Effector CD8-positive, alpha-beta T cell (primary cell): ENCODE data around the gene TMEM187.

Experiments used
- DNase-seq: peaks from one replicate; lab custom pipeline; 2025; lab: John Stamatoyannopoulos, UW

The TMEM187 gene

DNA sequence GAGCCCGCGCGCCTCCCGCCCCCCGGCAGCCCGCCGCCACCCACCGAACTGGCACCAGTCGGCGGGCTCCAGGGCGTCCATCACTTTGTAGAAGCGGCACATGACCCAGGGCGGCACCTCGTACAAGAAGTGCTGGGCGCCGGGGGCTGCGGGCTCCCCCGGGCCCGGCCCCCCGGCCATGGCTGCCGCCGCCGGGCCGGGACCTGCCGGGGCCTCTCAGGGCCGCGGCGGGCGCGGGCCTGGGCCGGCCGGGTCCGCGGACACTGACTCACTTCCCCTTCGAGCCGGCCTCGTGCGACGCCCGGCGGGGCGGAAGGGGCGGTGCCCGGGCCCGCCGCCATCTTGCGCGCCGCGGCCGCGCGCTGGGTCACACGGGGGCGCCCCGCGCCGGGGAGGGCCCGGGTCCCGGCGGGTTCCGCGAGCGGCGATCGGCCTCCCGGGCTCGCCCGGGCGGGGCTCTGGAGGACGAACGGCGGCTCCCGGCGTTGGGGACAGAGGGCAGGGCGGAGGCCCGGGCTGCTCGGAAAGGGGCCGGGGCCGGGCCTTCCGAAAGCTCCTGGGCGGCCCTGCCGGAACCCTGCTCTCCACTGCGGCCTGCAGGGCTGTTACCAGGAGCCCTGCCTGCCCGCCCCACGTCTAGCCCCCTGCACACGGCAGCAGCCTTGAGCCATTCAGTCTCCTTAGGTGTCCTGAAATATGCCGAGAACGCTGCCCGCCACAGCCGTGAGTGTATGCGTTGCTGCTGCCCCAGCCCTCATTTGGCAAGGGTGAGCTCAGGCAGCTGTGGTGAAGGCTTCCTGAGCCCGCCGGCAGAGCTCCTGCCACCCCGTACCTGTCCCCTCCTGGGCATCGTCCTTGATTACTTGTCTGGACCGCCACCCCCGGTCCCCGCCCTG, 47.3 kb downstream of the TMEM187 start, which contains the start of gene IRAK1:
Gene IRAK1, minus strand, starts transcription at position 270 of the 896 bp plus-strand sequence. Its CDS starts 90 bp downstream, at position 180.
- DNase-seq, result peak; percentile 12

DNA sequence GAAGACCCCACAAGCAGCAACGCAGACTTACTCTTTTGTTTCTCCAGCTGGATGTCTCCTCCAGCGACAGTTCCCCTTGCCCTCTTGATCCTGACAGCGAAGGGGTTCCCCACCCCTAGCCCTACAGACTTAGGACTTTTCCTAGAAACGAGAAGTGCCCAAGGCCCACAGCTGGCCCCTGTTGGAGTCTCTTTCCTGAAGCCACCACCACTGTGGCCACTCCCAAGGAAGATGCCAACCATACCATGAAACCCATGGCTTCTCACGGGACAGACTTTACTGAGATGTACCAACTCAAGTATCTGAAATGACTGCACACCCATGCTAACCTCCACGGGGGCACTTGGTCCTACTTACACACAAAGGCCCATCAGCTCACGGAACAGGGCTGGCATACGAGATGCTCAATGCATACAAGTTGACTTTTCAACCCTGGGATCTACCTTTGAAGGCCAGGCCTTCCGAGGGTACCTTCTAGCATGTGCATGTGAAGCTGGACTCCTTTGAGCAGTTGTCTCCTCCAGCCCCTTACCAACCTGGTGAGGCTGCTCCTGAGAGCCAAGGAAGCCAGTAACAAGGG, 48.1 kb downstream of the TMEM187 start:
- no peak for DNase-seq

DNA sequence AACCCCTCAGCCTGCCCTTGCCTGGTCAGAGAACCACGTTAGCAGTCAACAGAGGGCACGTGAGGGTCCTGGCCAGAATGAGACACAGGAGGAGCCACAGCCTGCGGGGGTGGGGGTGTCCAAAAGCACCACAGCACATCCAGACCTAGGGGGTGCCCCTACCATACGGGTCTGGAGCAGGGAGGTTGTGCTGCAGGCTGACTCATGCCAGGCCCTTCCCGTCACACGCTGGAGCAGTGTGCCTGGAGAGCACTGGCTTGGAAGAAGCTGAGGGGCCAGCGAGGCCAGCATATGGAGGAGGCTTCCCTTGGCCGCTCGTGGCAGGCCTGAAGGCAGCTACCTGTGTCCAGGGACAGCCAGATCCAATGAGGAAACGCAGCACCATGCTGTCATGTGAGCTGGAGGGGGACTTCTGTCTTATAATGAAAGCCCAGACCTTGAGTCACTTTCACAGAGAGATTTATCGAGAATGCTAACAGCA, 48.6 kb downstream of the TMEM187 start:
- DNase-seq, result no peak

DNA sequence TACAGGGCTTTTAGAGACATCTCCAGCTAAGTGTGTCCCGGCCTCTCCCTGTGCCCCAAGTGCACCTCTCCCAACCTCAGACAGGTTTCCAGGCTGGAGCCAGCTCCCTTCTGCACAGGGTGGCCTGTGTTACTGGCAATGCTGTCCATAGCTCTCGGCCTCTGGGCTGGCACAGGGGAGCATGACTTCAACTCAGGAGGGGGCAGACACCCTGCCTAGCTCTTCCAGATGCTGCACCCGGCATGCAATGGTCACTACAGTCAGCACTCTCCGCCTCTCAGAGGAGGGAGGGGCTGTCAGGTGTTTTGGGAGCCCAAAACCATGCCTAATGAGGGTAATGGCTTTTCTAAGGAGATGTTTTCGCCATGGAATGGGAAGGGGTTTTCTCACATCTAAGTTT, 49.6 kb downstream of the TMEM187 start:
- DNase-seq, result no peak

DNA sequence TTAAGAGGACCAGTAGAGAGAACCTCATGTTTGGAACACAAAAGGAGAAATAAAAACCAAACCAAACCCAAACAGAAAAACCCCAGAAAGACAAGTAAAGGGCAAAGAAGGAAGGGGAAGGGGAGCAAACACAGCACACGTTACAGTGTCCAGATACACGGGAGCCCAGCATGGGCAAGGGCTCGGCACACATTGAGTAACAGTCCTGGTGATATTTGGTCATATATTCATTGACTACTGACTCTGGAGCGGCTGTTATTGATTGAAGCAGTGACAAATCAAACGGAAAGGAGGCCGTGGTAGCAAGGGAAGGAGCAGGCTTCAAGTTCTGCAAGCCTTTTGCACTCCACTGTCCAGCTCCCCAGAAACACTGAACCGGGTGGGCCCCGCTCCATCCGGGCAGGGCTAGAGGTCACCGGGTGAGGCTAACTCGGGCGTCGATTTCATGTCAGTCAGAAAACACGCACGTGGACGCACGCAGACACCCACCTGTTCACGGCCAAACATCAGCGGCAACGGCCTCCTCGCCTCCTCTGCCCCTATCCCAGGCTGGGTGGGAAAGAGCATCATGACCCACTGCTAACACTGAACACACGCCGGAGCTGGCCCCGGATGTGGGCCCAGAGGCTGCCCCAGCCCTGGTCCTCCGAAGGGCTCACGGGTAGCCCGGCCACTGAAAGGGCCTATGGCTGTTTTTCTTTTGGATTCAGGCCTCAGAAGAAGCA, 50.9 kb downstream of the TMEM187 start:
- no peak for DNase-seq

DNA sequence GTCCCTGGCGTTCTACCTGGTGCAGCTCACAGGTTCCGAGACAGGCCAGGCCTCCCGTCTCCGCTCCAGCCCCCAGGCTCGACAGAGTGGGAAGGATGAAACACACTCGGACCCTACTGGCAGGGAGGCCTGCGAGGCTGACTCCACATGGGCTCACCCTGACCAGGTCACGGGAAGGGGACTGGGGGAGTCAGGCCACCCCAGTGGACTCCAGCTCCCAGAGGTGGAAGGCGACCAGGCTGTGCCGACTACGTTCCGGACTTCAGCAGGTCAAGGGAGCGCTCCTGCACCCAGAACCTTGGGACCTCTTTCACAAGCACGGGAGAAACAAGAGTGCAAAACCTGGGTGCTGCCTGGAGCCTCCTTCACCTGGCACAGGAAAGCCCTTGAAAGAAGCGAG, 51.7 kb downstream of the TMEM187 start:
- no peak for DNase-seq

DNA sequence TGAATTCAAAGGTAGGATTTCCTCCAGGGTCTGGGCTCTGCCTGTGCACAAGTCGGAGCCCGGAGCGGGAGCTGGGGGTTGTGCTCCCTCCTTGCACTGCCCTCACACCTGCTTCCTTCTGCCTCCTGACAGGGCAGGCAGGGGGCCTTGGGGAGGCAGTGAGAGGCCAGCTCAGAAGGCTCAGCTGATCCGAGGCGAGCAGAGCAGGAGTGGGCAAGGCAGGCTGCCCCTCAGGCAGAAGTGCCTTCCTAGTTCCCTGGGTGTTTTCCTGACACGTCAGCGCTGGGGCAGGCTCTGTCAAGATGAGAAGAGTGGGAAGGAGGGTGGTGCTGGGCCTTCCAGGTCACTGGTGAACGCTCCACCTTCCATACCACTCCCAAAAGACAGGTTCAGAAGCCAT, 52.7 kb downstream of the TMEM187 start:
- no peak for DNase-seq

DNA sequence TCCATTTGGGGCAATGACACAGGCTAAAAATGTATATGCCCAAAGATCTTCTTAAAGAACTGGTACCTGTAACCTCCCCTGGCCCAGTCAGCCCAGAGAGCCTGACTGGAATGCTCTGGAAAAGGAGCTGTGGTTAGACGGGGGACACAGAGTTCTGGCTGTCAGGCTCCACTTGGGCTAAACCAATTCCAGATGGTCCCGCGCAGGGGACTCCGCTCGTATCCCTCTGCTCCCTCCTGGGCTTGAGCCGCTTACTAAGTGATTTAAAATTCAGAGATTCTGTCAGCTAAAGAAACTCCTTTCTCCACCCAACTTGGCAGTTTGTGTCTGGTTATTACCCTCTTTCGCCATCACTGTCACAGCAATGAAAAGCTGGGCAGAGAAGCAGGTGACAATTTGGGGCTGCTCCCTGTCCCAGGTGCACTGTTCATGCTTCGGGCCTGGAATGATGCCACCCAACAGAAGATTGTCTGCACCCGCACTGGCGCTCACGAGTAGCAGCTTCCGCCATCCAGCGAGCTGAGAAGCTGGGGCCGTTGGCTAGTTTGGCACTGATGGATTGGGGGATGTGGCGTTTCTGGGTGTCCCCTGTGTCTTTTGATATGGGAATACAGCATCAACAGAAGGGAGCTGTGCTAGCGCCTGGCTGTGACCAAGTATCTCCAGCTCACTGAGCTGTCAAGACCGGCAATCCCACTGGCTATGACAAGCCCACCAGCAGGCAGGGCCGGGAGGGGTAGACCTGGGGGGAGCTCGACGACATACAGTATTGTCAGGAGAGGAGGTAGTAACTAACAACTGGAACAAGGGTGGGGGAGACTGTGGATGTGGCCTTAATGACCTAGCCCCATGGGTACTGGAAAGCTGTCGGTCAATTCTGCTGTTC, 53.8 kb downstream of the TMEM187 start:
- no peak for DNase-seq

DNA sequence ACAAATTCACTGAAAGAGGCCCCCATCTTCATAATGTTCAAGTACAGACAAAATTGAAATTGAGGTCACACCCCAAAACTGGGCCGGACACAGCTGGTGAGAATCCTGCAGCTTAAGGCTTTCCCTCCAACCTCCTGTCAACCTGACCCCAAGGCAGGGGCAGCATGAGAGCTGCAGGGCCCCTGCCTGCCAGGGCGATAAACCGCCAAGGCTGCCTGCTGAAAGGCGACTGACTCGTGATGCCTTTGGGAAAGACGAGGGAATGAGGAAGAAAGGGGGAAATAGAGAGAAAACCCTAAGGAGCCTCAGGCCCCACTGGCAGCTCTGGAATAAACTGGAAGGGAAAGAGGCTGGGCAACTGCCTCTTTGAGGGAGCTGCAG, 54.5 kb downstream of the TMEM187 start:
- DNase-seq, result no peak

DNA sequence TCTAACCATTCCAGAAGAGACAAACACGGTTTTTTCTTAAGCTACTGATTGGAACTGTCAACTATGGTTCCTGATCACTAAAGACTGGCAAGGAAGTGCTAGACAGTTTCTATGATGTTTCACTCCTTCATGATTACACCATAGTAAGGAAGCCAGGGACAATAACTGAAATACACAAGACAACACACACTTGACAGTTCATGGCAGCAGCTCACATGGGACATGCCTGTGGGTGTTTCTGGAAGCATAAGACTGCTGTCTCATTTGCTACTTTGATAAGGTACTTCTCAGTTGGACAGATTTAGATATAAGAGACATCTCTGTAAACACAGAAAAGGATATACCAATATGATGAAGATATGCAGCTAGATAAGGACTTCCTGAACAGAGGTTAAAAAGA, 55.4 kb downstream of the TMEM187 start:
- DNase-seq, result no peak

DNA sequence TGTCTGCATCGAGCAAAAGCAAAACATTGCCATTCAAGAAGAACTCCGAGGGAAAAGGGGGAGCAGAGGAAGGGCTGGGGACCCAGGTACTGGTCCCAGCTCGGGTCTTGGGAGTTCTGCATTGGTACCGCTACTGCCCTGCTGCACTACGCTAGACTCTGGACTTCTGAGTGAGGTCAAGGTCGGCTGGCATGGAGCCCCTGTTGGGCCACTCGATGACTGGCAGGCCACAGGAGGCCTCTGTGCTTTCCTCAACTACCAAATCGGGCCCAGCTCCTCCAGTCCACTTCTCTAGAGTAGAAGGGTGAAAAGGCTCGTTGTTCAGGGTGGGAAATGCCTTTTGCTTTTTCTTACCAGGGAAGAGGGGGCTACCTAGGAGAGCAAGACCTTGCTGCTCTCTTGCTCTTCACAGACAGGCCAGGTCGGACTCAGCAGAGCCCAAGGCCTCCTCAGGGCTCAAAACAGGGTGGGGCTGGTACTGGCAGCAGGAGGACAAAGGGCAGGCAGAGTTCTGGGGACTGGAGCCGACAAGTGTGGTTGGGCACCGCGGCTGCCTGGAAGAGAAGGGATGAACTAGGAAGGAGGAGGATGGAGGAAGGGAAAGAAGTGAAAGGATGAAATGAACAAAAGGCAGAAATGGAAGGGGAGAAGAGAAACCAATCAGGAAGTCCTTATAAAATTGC, 56.1 kb downstream of the TMEM187 start:
- no peak for DNase-seq

DNA sequence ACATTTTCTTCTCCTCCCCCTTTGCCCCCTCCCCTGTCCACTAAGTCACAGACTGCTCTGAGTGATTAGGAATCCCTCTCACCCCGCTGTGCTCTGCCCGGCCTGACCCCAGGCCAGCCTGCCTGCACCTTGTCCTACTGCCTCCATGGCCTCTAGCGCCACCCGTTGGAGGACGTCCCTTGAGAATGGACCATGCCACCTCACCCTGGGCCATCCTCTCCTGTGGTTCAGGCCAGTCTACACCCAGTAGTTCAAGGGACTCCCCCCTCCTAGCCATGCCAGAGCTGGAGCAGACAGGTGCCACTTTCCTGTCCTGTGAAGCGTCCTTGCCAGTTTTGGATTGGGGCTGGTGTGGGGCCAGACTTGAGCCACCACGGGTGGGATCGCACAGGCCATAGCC, 56.9 kb downstream of the TMEM187 start:
- DNase-seq, result no peak

DNA sequence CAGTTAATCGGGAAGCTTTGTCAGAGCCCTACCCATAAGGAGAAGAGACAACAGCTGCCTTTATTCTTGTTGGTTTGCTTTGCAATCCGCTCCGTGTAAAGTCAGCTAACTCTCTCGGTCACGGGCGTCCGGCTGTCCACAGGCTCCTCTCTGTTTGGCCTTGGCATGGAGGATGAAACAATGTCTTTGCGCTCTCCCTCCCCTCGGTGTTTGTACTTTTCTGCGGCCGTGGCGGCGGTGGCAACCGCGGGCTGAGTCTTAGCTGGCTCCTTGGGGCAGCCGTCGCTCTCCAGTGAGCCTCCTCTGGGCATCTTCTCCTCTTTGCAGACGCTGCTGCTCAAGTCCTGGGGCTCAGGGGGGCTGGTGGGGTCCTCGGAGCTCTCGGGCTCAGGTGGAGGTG, 57.7 kb downstream of the TMEM187 start:
- no peak for DNase-seq

DNA sequence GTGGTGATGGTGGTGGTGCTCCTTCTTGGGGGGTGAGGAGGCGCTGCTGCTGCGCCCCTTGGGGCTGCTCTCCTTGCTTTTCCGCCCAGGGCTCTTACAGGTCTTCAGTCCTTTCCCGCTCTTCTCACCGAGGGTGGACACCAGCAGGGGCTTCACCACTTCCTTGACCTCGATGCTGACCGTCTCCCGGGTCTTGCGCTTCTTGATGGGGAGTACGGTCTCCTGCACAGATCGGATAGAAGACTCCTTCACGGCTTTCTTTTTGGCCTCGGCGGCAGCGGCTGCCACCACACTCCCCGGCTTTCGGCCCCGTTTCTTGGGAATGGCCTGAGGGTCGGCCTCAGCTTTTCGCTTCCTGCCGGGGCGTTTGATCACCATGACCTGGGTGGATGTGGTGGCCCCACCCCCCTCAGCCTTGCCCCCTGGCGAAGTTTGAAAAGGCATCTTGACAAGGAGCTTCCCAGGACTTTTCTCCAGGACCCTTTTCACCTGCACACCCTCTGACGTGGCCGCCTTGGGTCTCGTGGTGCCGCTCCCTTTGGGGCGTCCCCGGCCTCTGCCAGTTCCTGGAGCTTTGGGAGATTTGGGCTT, 58.3 kb downstream of the TMEM187 start:
- DNase-seq, result no peak

DNA sequence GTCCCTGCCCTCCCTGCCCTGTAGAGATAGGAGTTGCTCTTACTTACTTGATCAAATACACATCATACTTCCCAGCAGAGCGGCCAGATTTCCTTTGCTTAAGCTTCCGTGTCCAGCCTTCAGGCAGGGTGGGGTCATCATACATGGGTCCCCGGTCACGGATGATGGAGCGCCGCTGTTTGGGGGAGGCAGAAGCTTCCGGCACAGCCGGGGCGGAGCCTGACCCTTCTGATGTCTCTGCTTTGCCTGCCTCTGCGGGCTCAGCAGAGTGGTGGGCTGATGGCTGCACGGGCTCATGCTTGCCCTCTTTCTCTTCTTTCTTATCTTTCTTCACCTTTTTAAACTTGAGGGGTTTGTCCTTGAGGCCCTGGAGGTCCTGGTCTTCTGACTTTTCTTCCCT, 59.6 kb downstream of the TMEM187 start:
- DNase-seq, result no peak

DNA sequence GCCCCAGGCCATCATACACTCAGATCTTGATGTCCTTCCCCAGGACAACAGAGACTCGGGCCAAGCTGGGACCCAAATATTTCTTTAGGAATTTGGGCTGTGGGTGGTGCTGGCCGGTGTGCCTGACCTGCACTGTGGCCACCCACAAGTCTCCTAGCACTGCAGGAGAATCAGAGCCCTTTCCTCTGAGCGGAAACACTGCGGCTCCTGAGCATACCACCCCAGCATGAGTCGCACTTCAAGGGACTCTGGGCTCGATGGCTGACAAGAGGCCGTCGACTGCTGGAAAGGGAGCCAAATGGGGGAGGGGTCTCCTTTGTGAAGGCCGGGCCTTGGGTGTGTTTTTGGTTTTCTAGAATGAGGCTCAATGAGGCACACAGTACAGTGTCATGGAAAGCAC, 60.1 kb downstream of the TMEM187 start:
- no peak for DNase-seq
